Esophagus muscularis mucosa (tissue), 4 donors: ENCODE data around the gene DAPK1. TPM values are rescaled to one million over a fixed set of nuclear protein-coding genes. Genes with fewer than 3 reads are reported as not detected.

ENCODE experiments used
- DNase-seq: peaks from one replicate; pipeline ENCODE4 v3.0.0-alpha.2; 2017; ENCODE audit errors: extremely low spot score
- H3K27ac ChIP-seq, 4 donors: fragments of 200-600 bp; sonication (generic); replicated peaks in 1 of 4; 1 replicate in 3 of 4; 2 replicates in 1 of 4; pipeline ENCODE4 v1.5.1; 2016 to 2019; ENCODE audit warnings: mild to moderate bottlenecking in 1 of 4
- H3K27me3 ChIP-seq, 4 donors: fragments of 200-600 bp; sonication (generic); one replicate each; pipeline versions ENCODE4 v1.5.1 to v1.6.0; 2016 to 2019
- H3K36me3 ChIP-seq, 4 donors: fragments of 200-600 bp; sonication (generic); one replicate each; pipeline ENCODE4 v1.5.1; 2016 to 2019
- H3K4me1 ChIP-seq, 4 donors: fragments of 200-600 bp; sonication (generic); one replicate each; pipeline ENCODE4 v1.5.1; 2016 to 2019
- H3K4me3 ChIP-seq, 4 donors: fragments of 200-600 bp; sonication (generic); 1 replicate in 2 of 4; 2 replicates in 2 of 4; pipeline ENCODE4 v1.5.1; 2016 to 2019; ENCODE audit warnings: mild to moderate bottlenecking in 4 of 4, moderate library complexity in 1 of 4
- H3K9me3 ChIP-seq, 4 donors: fragments of 200-600 bp; sonication (generic); 1 replicate in 3 of 4; 2 replicates in 1 of 4; pipeline ENCODE4 v1.5.1; 2016 to 2019
- EP300 ChIP-seq: sonication (generic); formaldehyde crosslinking; IDR thresholded peaks from one replicate; pipeline ENCODE4 v1.6.1; 2017; ENCODE audit warnings: antibody characterized with exemption
- POLR2A ChIP-seq: fragments of 450-650 bp; IDR thresholded peaks from one replicate; pipeline ENCODE4 v1.6.1; 2017; ENCODE audit warnings: antibody characterized with exemption, moderate library complexity, mild to moderate bottlenecking, low read depth
- POLR2AphosphoS5 ChIP-seq, 2 donors: sonication (generic); formaldehyde crosslinking; IDR thresholded peaks; one replicate each; pipeline ENCODE4 v1.6.1; 2017; ENCODE audit warnings: antibody characterized with exemption in 2 of 2
- WGBS: methylation state at CpG from one replicate; pipeline ENCODE4 v1.1.5; 2018; 5-methylcytosine and 5-hydroxymethylcytosine counted together
- intact Hi-C: fragments of 100-400 bp; cut with DNase I; formaldehyde crosslinking; loops from one replicate; pipeline ENCODE4 v1.15.1; 2023
- total RNA-seq, 4 donors: library from RNA; depleted of rRNA; stranded (reverse); fragments of >200 nt; gene quantifications; one replicate each; pipeline versions ENCODE4 v1.1.0 to v1.2.1, GENCODE V29; 2016
- TF ChIP-seq, protein P1 (sequence below), 3 experiments: fragments of 200-600 bp in 2 of 3; fragments of 450-650 bp in 1 of 3; sonication (generic) in 2 of 3; IDR thresholded peaks; one replicate each; pipeline ENCODE4 v1.5.1; 2017 to 2019; ENCODE audit warnings: antibody characterized with exemption in 3 of 3, mild to moderate bottlenecking in 2 of 3, moderate library complexity in 1 of 3

Gene DAPK1
- total RNA-seq, 4 donors from 2014 or later, result 51.7 to 96.8 (median 80.7) TPM

DNA sequence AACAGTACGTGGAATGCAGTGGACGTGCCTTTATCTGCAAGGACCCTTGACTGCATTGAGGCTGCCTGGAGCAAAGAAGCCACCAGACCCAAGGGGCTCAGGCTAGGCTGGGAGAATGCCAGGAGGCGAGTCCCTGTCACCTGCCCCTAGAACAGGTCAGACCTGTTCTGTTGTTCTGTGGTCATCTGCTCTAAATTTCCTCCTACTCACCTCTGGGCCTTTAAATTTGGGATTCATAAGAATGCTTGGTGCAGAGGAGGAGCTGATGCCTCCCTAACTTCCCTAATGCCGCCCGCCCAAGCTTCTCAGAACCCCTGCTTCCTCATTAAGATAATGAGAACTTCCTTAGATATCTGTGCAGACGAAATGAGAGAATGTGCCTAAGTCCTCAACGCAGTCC lies 32.0 kb downstream of the DAPK1 start:
- 61% methylated on average over 7 of the region's 7 CpGs for WGBS
- intact Hi-C loops, result no loop called here

DNA sequence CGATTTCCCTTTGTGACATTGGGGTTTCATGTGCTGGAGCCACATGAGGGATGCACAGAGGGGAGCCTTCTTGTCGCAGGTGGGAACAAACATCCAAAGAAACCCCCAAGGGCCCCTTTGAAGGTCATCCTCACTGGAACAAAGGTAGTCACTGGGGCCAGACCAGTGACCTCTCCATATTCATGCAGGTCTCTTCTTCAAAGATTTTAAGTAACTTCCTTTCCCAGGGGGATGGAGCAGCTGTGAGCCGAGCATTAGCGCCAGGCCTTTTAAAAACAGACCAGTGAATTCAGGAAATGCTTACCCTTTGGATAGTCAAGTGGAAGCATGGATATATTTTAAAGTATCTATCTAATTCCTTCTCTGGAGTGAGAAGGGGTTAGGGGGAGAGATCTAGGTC lies 33.0 kb downstream of the DAPK1 start:
- DNase-seq, result peak; percentile 82
- WGBS, result 61% methylated on average over 4 of the region's 4 CpGs
- TF ChIP-seq POLR2AphosphoS5 (IDR thresholded peaks at IDR 0.05), result no peak
- TF ChIP-seq POLR2A, result no peak
- TF ChIP-seq, protein P1, sequence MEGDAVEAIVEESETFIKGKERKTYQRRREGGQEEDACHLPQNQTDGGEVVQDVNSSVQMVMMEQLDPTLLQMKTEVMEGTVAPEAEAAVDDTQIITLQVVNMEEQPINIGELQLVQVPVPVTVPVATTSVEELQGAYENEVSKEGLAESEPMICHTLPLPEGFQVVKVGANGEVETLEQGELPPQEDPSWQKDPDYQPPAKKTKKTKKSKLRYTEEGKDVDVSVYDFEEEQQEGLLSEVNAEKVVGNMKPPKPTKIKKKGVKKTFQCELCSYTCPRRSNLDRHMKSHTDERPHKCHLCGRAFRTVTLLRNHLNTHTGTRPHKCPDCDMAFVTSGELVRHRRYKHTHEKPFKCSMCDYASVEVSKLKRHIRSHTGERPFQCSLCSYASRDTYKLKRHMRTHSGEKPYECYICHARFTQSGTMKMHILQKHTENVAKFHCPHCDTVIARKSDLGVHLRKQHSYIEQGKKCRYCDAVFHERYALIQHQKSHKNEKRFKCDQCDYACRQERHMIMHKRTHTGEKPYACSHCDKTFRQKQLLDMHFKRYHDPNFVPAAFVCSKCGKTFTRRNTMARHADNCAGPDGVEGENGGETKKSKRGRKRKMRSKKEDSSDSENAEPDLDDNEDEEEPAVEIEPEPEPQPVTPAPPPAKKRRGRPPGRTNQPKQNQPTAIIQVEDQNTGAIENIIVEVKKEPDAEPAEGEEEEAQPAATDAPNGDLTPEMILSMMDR (IDR thresholded peaks at IDR 0.05), result no peak
- no peak for TF ChIP-seq EP300
- H3K4me1 ChIP-seq, result peaks cover 0 to 77% (median 74%) of the 10 kb centered on the region in 4 donors
- no peaks in the 10 kb centered on the region for H3K27me3 ChIP-seq
- peak overlapping the region in 3 of 4 donors; percentile 13 to 52 (median 28) for H3K27ac ChIP-seq
- no peaks in the 10 kb centered on the region for H3K9me3 ChIP-seq
- H3K4me3 ChIP-seq, result no peak overlapping the region
- H3K36me3 ChIP-seq, result no peaks in the 10 kb centered on the region
- intact Hi-C loops, result no loop called here

More for the DNA sequence above, 32.0 kb downstream of the DAPK1 start:
- Histone ChIP-seq H3K4me1 (peaks cover 0 to 76% (median 70%) of the 10 kb centered on the region in 4 donors), H3K27me3 (no peaks in the 10 kb centered on the region), H3K4me3 (no peak overlapping the region), H3K9me3 (no peaks in the 10 kb centered on the region), H3K36me3 (no peaks in the 10 kb centered on the region), H3K27ac (peak overlapping the region in 2 of 4 donors; percentile 34 to 52)
- DNase-seq, result peak; percentile 82
- TF ChIP-seq POLR2AphosphoS5 (IDR thresholded peaks at IDR 0.05) (no peak), EP300 (no peak), POLR2A (no peak)
- TF ChIP-seq, protein P1 (IDR thresholded peaks at IDR 0.05), result no peak

GRCh38 chr9:87531370-87532295 lies 34.0 kb downstream of the DAPK1 start:
- H3K27me3 ChIP-seq, result no peaks in the 10 kb centered on the region
- DNase-seq, result peak; percentile 72
- H3K9me3 ChIP-seq, result no peaks in the 10 kb centered on the region
- peak overlapping the region in 3 of 4 donors; percentile 24 to 52 (median 28) for H3K27ac ChIP-seq
- no peak for TF ChIP-seq EP300
- no peak for TF ChIP-seq POLR2A
- TF ChIP-seq, protein P1 (IDR thresholded peaks at IDR 0.05), result no peak
- TF ChIP-seq POLR2AphosphoS5 (IDR thresholded peaks at IDR 0.05), result no peak
- 52% methylated on average over 3 of the region's 3 CpGs for WGBS
- intact Hi-C loops, result no loop called here
- no peaks in the 10 kb centered on the region for H3K36me3 ChIP-seq
- H3K4me3 ChIP-seq, result no peak overlapping the region
- peaks cover 0 to 80% (median 77%) of the 10 kb centered on the region in 4 donors for H3K4me1 ChIP-seq

- H3K27me3 ChIP-seq, result no peaks in the 10 kb centered on the region
- H3K9me3 ChIP-seq, result no peaks in the 10 kb centered on the region
- TF ChIP-seq POLR2AphosphoS5 (IDR thresholded peaks at IDR 0.05) (no peak), EP300 (no peak), POLR2A (no peak)
- TF ChIP-seq, protein P1 (IDR thresholded peaks at IDR 0.05), result no peak
- peaks cover 0 to 68% (median 66%) of the 10 kb centered on the region in 4 donors for H3K4me1 ChIP-seq
- H3K4me3 ChIP-seq, result no peak overlapping the region
- no peaks in the 10 kb centered on the region for H3K36me3 ChIP-seq
- intact Hi-C loops, result no loop called here
- DNase-seq, result peak; percentile 79
- H3K27ac ChIP-seq, result peak overlapping the region in 2 of 4 donors; percentile 5 to 12
- WGBS, result 54% methylated on average over 2 of the region's 2 CpGs
These were observed 35.6 kb downstream of the DAPK1 start for GRCh38 chr9:87533271-87533670.
